Glutamatergic neuron (in vitro differentiated cells): ENCODE results near the gene PDZD11. TPM values are rescaled to one million over a fixed set of nuclear protein-coding genes. Genes with fewer than 3 reads are reported as not detected.

Experiments used
- total RNA-seq: library from RNA; stranded (reverse); fragmentation: NEBNext Ultra II Directional; extraction: Animal tissue kit (Norgen Biotek cat#: 25700); gene quantifications from one replicate; pipeline ENCODE4 v1.2.1, GENCODE V29; 2021; ENCODE audit not compliant: unreplicated experiment

The PDZD11 gene
- total RNA-seq, 1 donor from 2014 or later = 47.4 TPM

Other genes starting within 250 kb of the PDZD11 start
- not detected for gene AWAT2, start 240.0 kb downstream of the PDZD11 start, total RNA-seq
- gene OTUD6A, start 227.5 kb downstream of the PDZD11 start, total RNA-seq = not detected
- 44.0 TPM for gene IGBP1, start 156.5 kb downstream of the PDZD11 start, total RNA-seq
- gene DGAT2L6, start 112.4 kb downstream of the PDZD11 start, total RNA-seq = not detected
- not detected for gene AWAT1, start 55.3 kb downstream of the PDZD11 start, total RNA-seq
- 0.27 TPM for gene P2RY4, start 29.7 kb downstream of the PDZD11 start, total RNA-seq
- not detected for gene ARR3, start 21.6 kb downstream of the PDZD11 start, total RNA-seq
- not detected for gene RAB41, start 7.8 kb downstream of the PDZD11 start, total RNA-seq
- 4.6 TPM for gene KIF4A, start 177 bp upstream of the PDZD11 start, total RNA-seq
- not detected for gene GDPD2, start 133.4 kb upstream of the PDZD11 start, total RNA-seq
- gene DLG3, start 154.9 kb upstream of the PDZD11 start, total RNA-seq = 76.7 TPM